ENCODE measurements around the gene APLP1.
A peak's percentile ranks its signal among the peaks of the same experiment; 100 is the strongest.
"Not testable (repeated sequence)": the region's sequence is repeated elsewhere in the genome, so short reads cannot be mapped to it uniquely, and the experiment has no call there.

Gene APLP1

GRCh38 chr19:35882114-35882832, 13.9 kb downstream of the APLP1 start:
- no peak for DNase-seq (ENCODE audit: low spot score)
- peaks cover 9% of the 10 kb centered on the region for H3K4me1 Mint-ChIP-seq (ENCODE audit: low read depth)
- H3K4me3 Mint-ChIP-seq = no peak overlapping the region
- peaks cover 4% of the 10 kb centered on the region for H3K27me3 Mint-ChIP-seq (ENCODE audit: low read depth)
- H3K27ac Mint-ChIP-seq = no peak overlapping the region
- H3K9me3 Mint-ChIP-seq = no peaks in the 10 kb centered on the region
- peaks cover 13% of the 10 kb centered on the region for H3K36me3 Mint-ChIP-seq (ENCODE audit: low read depth)

DNA sequence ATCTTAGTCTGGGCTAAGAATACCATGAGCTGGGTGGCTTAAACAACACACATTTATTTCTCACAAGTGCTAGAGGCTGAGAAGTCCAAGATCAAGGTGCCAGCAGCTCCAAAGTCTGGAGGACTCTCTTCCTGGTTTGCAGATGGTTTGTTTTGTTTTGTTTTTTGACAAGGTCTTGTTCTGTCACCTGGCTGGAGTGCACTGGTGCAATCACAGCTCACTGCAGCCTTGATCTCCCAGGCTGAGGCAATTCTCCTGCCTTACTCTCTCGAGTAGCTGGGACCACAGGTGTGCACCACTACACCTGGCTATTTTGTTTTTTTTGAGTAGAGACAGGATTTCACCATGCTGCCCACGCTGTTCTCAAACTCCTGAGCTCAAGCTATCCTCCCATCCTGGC, 15.5 kb downstream of the APLP1 start:
- Mint-ChIP-seq H3K27me3 (ENCODE audit: low read depth) (no peaks in the 10 kb centered on the region), H3K36me3 (ENCODE audit: low read depth) (peaks cover 26% of the 10 kb centered on the region), H3K27ac (no peak overlapping the region), H3K4me3 (no peak overlapping the region), H3K4me1 (ENCODE audit: low read depth) (peaks cover 9% of the 10 kb centered on the region), H3K9me3 (no peaks in the 10 kb centered on the region)
- DNase-seq (ENCODE audit: low spot score) = no peak

DNA sequence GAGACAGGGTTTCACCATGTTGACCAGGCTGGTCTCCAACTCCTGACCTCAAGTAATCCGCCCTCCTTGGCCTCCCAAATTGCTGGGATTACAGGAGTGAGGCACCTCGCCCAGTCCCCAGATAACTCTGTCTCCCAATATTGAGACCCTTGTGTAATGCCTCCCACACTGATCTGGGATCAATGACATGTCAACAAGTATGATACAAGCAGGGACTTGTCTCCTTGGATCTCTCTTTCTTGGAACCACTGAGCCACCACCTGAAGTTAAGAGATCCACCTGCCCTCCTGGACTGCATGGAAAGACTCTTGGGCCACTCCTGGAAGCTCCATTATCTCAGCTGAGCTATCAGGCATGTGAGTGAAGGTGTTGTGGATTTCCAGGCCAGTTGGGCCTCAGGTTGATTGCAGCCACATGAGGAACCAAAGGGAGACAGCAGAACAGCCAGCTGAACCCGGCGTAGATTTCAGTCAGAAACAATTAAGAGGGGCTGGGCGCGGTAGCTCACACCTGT, 16.9 kb downstream of the APLP1 start:
- no peak overlapping the region for H3K4me3 Mint-ChIP-seq
- peaks cover 36% of the 10 kb centered on the region for H3K36me3 Mint-ChIP-seq (ENCODE audit: low read depth)
- H3K27me3 Mint-ChIP-seq (ENCODE audit: low read depth) = no peaks in the 10 kb centered on the region
- peak overlapping the region; percentile 8 for H3K27ac Mint-ChIP-seq
- peaks cover 4% of the 10 kb centered on the region for H3K4me1 Mint-ChIP-seq (ENCODE audit: low read depth)
- DNase-seq (ENCODE audit: low spot score) = no peak
- no peaks in the 10 kb centered on the region for H3K9me3 Mint-ChIP-seq

DNA sequence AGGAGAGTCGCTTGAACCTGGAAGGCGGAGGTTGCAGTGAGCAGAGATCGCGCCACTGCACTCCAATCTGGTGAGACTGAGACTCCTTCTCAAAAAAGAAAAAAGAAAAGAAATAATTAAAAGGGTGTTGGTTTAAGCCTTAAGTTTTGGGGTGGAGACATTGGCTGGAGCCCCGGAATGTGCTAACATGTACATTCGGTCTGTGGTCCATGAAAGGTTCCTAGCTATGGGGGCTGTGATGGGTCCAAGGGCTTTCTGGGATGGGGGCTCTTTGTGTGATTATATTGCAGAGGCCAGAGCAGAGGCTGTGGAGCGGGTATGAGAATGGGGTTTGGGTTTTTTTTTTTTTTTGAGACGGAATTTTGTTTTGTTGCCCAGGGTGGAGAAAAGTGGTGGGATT, 17.5 kb downstream of the APLP1 start:
- H3K27ac Mint-ChIP-seq = no peak overlapping the region
- H3K9me3 Mint-ChIP-seq = no peaks in the 10 kb centered on the region
- peaks cover 4% of the 10 kb centered on the region for H3K4me1 Mint-ChIP-seq (ENCODE audit: low read depth)
- DNase-seq (ENCODE audit: low spot score) = no peak
- no peak overlapping the region for H3K4me3 Mint-ChIP-seq
- peaks cover 42% of the 10 kb centered on the region for H3K36me3 Mint-ChIP-seq (ENCODE audit: low read depth)
- no peaks in the 10 kb centered on the region for H3K27me3 Mint-ChIP-seq (ENCODE audit: low read depth)

DNA sequence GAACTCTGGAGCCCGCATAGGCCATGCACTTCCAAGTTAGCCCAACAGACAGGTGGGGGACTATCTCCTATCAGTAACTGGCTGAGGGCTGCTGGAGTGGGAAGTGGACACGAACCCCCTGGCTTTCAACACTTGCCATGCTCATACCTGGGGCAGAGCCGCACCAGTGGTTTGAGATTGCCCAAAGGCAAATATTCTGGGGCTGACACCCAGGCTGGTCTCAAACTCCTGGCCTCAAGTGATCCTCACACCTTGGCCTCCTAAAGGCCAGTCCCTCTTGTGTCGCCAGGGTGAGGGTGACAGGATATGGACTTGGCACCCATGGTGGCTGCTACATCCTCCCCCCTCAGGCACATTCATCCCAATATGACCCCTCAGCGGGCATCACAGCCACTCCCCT, 18.8 kb downstream of the APLP1 start:
- H3K36me3 Mint-ChIP-seq (ENCODE audit: low read depth) = peaks cover 48% of the 10 kb centered on the region
- H3K9me3 Mint-ChIP-seq = no peaks in the 10 kb centered on the region
- H3K27me3 Mint-ChIP-seq (ENCODE audit: low read depth) = no peaks in the 10 kb centered on the region
- H3K4me1 Mint-ChIP-seq (ENCODE audit: low read depth) = peaks cover 3% of the 10 kb centered on the region
- H3K4me3 Mint-ChIP-seq = no peak overlapping the region
- no peak overlapping the region for H3K27ac Mint-ChIP-seq
- DNase-seq (ENCODE audit: low spot score) = no peak

- Mint-ChIP-seq H3K27ac (peak overlapping the region; percentile 39), H3K9me3 (no peaks in the 10 kb centered on the region), H3K4me3 (no peak overlapping the region), H3K27me3 (ENCODE audit: low read depth) (no peaks in the 10 kb centered on the region), H3K4me1 (ENCODE audit: low read depth) (no peaks in the 10 kb centered on the region), H3K36me3 (ENCODE audit: low read depth) (peaks cover 57% of the 10 kb centered on the region)
- no peak for DNase-seq (ENCODE audit: low spot score)
Measured at GRCh38 chr19:35888398-35888797, 20.0 kb downstream of the APLP1 start.

DNA sequence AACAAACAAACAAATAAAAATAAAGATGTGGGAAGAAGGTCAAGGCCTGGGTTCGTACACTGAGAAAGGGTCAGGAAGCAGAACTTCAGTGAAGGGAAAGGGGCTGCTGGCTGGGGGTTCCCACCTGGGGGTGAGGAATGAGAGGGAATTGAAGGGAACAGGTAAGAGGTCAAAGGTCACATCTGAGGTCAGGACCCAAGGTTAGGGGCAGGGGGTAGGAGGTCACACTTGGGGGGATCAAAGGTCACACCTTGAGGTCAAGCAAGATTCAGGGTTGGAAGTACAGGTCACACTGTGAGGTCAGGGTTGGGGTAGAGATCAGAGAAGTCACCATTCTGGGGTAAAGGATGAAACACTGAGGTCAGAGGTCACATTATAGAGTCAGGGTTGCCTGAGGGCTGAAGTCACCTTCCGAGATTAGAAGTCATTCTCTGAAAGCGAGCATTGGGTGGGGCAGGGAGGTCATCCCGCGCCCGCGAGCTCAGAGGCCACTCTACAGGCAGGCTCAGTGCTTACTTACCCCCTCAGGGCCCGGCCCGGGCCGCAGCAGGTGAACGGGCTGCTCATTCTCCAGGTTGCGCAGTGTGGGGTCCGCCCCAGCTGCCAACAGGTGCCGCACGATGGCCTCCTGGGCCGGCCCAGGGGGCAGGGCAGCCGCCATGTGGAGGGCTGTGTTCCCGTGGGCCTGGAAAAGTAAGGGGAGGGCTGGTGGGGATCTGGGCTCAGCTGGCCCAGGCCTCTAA, 21.2 kb downstream of the APLP1 start:
- Mint-ChIP-seq H3K27me3 (ENCODE audit: low read depth) (no peaks in the 10 kb centered on the region), H3K9me3 (no peaks in the 10 kb centered on the region), H3K4me1 (ENCODE audit: low read depth) (no peaks in the 10 kb centered on the region), H3K36me3 (ENCODE audit: low read depth) (peaks cover 57% of the 10 kb centered on the region), H3K4me3 (no peak overlapping the region), H3K27ac (peak overlapping the region; percentile 8)
- no peak for DNase-seq (ENCODE audit: low spot score)

- Mint-ChIP-seq H3K4me3 (no peak overlapping the region), H3K36me3 (ENCODE audit: low read depth) (peaks cover 59% of the 10 kb centered on the region)
Measured at GRCh38 chr19:35890113-35890650, 21.8 kb downstream of the APLP1 start.

GRCh38 chr19:35891819-35892218, 23.4 kb downstream of the APLP1 start:
- not testable (repeated sequence) for DNase-seq (ENCODE audit: low spot score); H3K27ac Mint-ChIP-seq; H3K4me3 Mint-ChIP-seq; H3K27me3 Mint-ChIP-seq (ENCODE audit: low read depth); H3K9me3 Mint-ChIP-seq; H3K4me1 Mint-ChIP-seq (ENCODE audit: low read depth)
- peaks cover 59% of the 10 kb centered on the region for H3K36me3 Mint-ChIP-seq (ENCODE audit: low read depth)

More at GRCh38 chr19:35890113-35890650, 21.8 kb downstream of the APLP1 start:
- H3K4me1 Mint-ChIP-seq (ENCODE audit: low read depth) = no peaks in the 10 kb centered on the region
- H3K27me3 Mint-ChIP-seq (ENCODE audit: low read depth) = no peaks in the 10 kb centered on the region
- H3K27ac Mint-ChIP-seq = no peak overlapping the region
- no peaks in the 10 kb centered on the region for H3K9me3 Mint-ChIP-seq
- no peak for DNase-seq (ENCODE audit: low spot score)

- DNase-seq (ENCODE audit: low spot score) = no peak
- Mint-ChIP-seq H3K4me1 (ENCODE audit: low read depth) (peaks cover 9% of the 10 kb centered on the region), H3K4me3 (no peak overlapping the region), H3K27ac (no peak overlapping the region), H3K9me3 (no peaks in the 10 kb centered on the region), H3K36me3 (ENCODE audit: low read depth) (peaks cover 58% of the 10 kb centered on the region), H3K27me3 (ENCODE audit: low read depth) (no peaks in the 10 kb centered on the region)
Measured at GRCh38 chr19:35894342-35894741, 26.0 kb downstream of the APLP1 start.

GRCh38 chr19:35895911-35896642, 27.7 kb downstream of the APLP1 start:
- no peak for DNase-seq (ENCODE audit: low spot score)
- Mint-ChIP-seq H3K4me1 (ENCODE audit: low read depth) (peaks cover 9% of the 10 kb centered on the region), H3K27me3 (ENCODE audit: low read depth) (no peaks in the 10 kb centered on the region), H3K4me3 (peak overlapping the region; percentile 2), H3K27ac (peak overlapping the region; percentile 3), H3K9me3 (no peaks in the 10 kb centered on the region), H3K36me3 (ENCODE audit: low read depth) (peaks cover 45% of the 10 kb centered on the region)

DNA sequence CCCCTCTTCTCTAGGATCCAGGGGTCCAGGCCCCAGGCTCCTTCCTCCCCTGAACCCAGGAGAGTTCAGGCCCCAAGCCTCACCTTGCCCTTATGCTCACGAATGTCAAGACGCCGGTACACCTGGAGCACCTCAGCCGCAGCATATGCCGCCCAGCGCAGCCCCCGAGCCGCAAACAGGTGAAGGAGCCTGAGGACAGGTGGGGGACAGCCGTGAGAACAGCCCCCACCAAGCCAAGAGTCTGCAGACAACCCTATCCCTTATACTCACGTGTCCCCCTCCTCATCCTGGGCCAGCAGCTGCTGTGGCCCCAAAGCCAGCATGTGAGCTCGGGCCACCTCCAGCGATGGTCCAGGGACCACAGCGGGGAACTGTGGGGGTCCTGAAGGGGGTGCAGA, 28.3 kb downstream of the APLP1 start:
- no peak overlapping the region for H3K27ac Mint-ChIP-seq
- no peak overlapping the region for H3K4me3 Mint-ChIP-seq
- peaks cover 10% of the 10 kb centered on the region for H3K4me1 Mint-ChIP-seq (ENCODE audit: low read depth)
- DNase-seq (ENCODE audit: low spot score) = no peak
- H3K27me3 Mint-ChIP-seq (ENCODE audit: low read depth) = no peaks in the 10 kb centered on the region
- H3K9me3 Mint-ChIP-seq = no peaks in the 10 kb centered on the region
- peaks cover 41% of the 10 kb centered on the region for H3K36me3 Mint-ChIP-seq (ENCODE audit: low read depth)

- peak overlapping the region; percentile 74 for H3K27ac Mint-ChIP-seq
- H3K9me3 Mint-ChIP-seq = no peaks in the 10 kb centered on the region
- peaks cover 18% of the 10 kb centered on the region for H3K4me1 Mint-ChIP-seq (ENCODE audit: low read depth)
- no peak for DNase-seq (ENCODE audit: low spot score)
- no peaks in the 10 kb centered on the region for H3K27me3 Mint-ChIP-seq (ENCODE audit: low read depth)
- H3K4me3 Mint-ChIP-seq = peak overlapping the region; percentile 89
- H3K36me3 Mint-ChIP-seq (ENCODE audit: low read depth) = peaks cover 36% of the 10 kb centered on the region
Measured at GRCh38 chr19:35897706-35898451, 29.5 kb downstream of the APLP1 start.

All from T-helper 2 cell treated with Interferon-gamma antibody and Interleukin-4, amounts not matched to agents 5 μg/mL and 100 μg/mL, for 36 hours (primary cell).